K562 (cell line): ENCODE data around the gene PMF1. TPM values are rescaled to one million over a fixed set of nuclear protein-coding genes. Genes with fewer than 3 reads are reported as not detected.
A peak's percentile ranks its signal among the peaks of the same experiment; 100 is the strongest.

Experiments used
- ATAC-seq: fragments of 200-7000 bp; cut with Tn5 transposase; 3 replicates; pipeline ENCODE4 v1.9.1; 2020; ENCODE audit warnings: moderate library complexity
- BruUV-seq: library from RNA; stranded (reverse); fragments of 400-500 nt; replicated peaks from 2 replicates; lab custom pipeline; 2021; lab: Mats Ljungman, UMichigan
- CTCF ChIA-PET: fragments of 300-600 bp; formaldehyde crosslinking; extraction: SDS; loops from one replicate; lab custom pipeline; 2021; ENCODE audit warnings: low intra/inter-chr PET ratio; lab: Yijun Ruan, JAX
- POLR2A ChIA-PET: fragments of 300-600, 350-650 bp; sonication (Branson Sonifier 250); formaldehyde crosslinking; extraction: SDS; loops from one replicate; lab custom pipeline; 2021; ENCODE audit warnings: antibody characterized with exemption, inconsistent platforms; lab: Yijun Ruan, JAX
- DNase-seq, 4 experiments: peaks; one replicate each; pipeline versions ENCODE4 v3.0.0 to v3.0.0-alpha.2; 2011 to 2018; ENCODE audit warnings: low spot score in 3 of 4, mixed read lengths in 3 of 4; ENCODE audit errors: extremely low read depth in 1 of 4
- FAIRE-seq: peaks from 2 replicates; lab custom pipeline; 2011; peaks lifted over from hg19 to GRCh38; lab: Jason Lieb, UNC
- H2AFZ ChIP-seq: 2 replicates; pipeline ENCODE4 v1.6.0; 2011; ENCODE audit warnings: low read depth, low read length, control low read depth, inconsistent platforms
- H3K27ac ChIP-seq: fragments of 200-600 bp; 3 replicates; pipeline ENCODE4 v1.8.0; 2011; ENCODE audit warnings: low read depth, mild to moderate bottlenecking, control low read depth, inconsistent platforms, low read length, moderate library complexity, mixed read lengths; ENCODE audit errors: extremely low read depth
- H3K27me3 ChIP-seq, 2 experiments: fragments of 300-600 bp in 1 of 2; 2 replicates in 1 of 2; 3 replicates in 1 of 2; pipeline versions ENCODE4 v1.6.0 to v1.8.0; 2011; ENCODE audit warnings: inconsistent platforms in 2 of 2, low read length in 2 of 2, mild to moderate bottlenecking in 1 of 2, mixed read lengths in 1 of 2, moderate library complexity in 1 of 2; ENCODE audit not compliant: control insufficient read depth in 2 of 2, insufficient read depth in 2 of 2
- H3K36me3 ChIP-seq: fragments of 300-600 bp; 3 replicates; pipeline ENCODE4 v1.8.0; 2011; ENCODE audit warnings: mild to moderate bottlenecking, low read length, inconsistent platforms; ENCODE audit not compliant: control insufficient read depth, insufficient read depth
- H3K4me1 ChIP-seq, 2 experiments: fragments of 200-600 bp in 1 of 2; replicated peaks in 1 of 2; 2 replicates in 1 of 2; 3 replicates in 1 of 2; pipeline versions ENCODE4 v1.5.1 to v1.8.0; 2011; ENCODE audit warnings: inconsistent platforms in 2 of 2, low read length in 2 of 2, mild to moderate bottlenecking in 1 of 2, mixed read lengths in 1 of 2, moderate library complexity in 1 of 2; ENCODE audit not compliant: control insufficient read depth in 2 of 2, insufficient read depth in 2 of 2
- H3K4me2 ChIP-seq: 2 replicates; pipeline ENCODE4 v1.6.1; 2011; ENCODE audit warnings: low read length, control low read depth, inconsistent platforms, mixed read lengths; ENCODE audit not compliant: insufficient read depth
- H3K4me3 ChIP-seq: fragments of 200-600 bp; sonication (generic), shearing (Covaris generic); 2 replicates; pipeline ENCODE4 v1.5.1; 2016; ENCODE audit warnings: control low read depth, inconsistent platforms
- H3K79me2 ChIP-seq: fragments of 200-600 bp; 3 replicates; pipeline ENCODE4 v1.8.0; 2011; ENCODE audit warnings: low read length, inconsistent platforms; ENCODE audit not compliant: control insufficient read depth, insufficient read depth
- H3K9ac ChIP-seq, 2 experiments: 2 replicates each; pipeline versions ENCODE4 v1.6.0 to v1.6.1; 2011; ENCODE audit warnings: low read depth in 2 of 2, low read length in 2 of 2, control low read depth in 1 of 2, inconsistent platforms in 1 of 2, mild to moderate bottlenecking in 1 of 2, mixed read lengths in 1 of 2; ENCODE audit not compliant: insufficient read depth in 1 of 2
- H3K9me1 ChIP-seq: one replicate; pipeline ENCODE4 v1.6.0; 2011; ENCODE audit warnings: inconsistent platforms, mild to moderate bottlenecking, low read length, moderate library complexity; ENCODE audit not compliant: control insufficient read depth, insufficient read depth
- H3K9me3 ChIP-seq: replicated peaks from 2 replicates; pipeline ENCODE4 v1.5.1; 2011; ENCODE audit warnings: low read depth, low read length, inconsistent platforms; ENCODE audit not compliant: control insufficient read depth, insufficient read depth
- H4K20me1 ChIP-seq: replicated peaks from 2 replicates; pipeline ENCODE4 v1.6.1; 2011; ENCODE audit warnings: low read length, inconsistent platforms, mixed read lengths; ENCODE audit not compliant: control insufficient read depth, insufficient read depth
- COPS2 ChIP-seq: fragments of 450-650 bp; conservative IDR thresholded peaks from 2 replicates; pipeline ENCODE4 v1.6.1; 2016; ENCODE audit warnings: mild to moderate bottlenecking, moderate library complexity
- CTBP1 ChIP-seq: fragments of 450-650 bp; IDR thresholded peaks from 2 replicates; pipeline ENCODE4 v1.6.1; 2016; ENCODE audit warnings: borderline replicate concordance
- POLR2A ChIP-seq: fragments of 450-650 bp; conservative IDR thresholded peaks from 2 replicates; pipeline ENCODE4 v1.6.1; 2016
- POLR2AphosphoS5 ChIP-seq: IDR thresholded peaks from 2 replicates; pipeline ENCODE4 v1.6.1; 2011; ENCODE audit warnings: mild to moderate bottlenecking, low read depth, low read length, moderate library complexity; ENCODE audit not compliant: control insufficient read depth, insufficient read depth
- POLR2G ChIP-seq: fragments of 200-400 bp; formaldehyde crosslinking; IDR thresholded peaks from 2 replicates; pipeline ENCODE4 v1.6.1; 2017; ENCODE audit warnings: low read depth, mild to moderate bottlenecking, antibody characterized with exemption, low read length, moderate library complexity
- TFAP4 ChIP-seq: sonication (generic); formaldehyde crosslinking; IDR thresholded peaks from 2 replicates; pipeline ENCODE4 v1.8.0; 2022; ENCODE audit warnings: missing genetic modification reagents, mild to moderate bottlenecking, moderate library complexity, borderline replicate concordance
- ZBTB33 ChIP-seq: sonication (generic); formaldehyde crosslinking; IDR thresholded peaks from 2 replicates; pipeline ENCODE4 v1.8.1; 2023; ENCODE audit warnings: mild to moderate bottlenecking, missing genetic modification reagents
- ZFPM2 ChIP-seq: fragments of 250-450 bp; sonication (Bioruptor Pico); IDR thresholded peaks from 2 replicates; pipeline ENCODE4 v1.5.1; 2022; ENCODE audit warnings: mild to moderate bottlenecking
- ZNF408 ChIP-seq: fragments of 250-450 bp; sonication (Bioruptor Pico); IDR thresholded peaks from 2 replicates; pipeline ENCODE4 v1.4.0; 2020; ENCODE audit warnings: low read depth, mild to moderate bottlenecking, moderate library complexity
- WGBS: fragments of 100-300 bp; shearing (Covaris generic); methylation state at CpG from one replicate; pipeline ENCODE4 v1.1.6; 2016; ENCODE audit warnings: low coverage, mixed read lengths; ENCODE audit not compliant: insufficient coverage; ENCODE audit errors: missing lambda C conversion rate; 5-methylcytosine and 5-hydroxymethylcytosine counted together
- in situ Hi-C: fragments of 300-500 bp; cut with MboI; formaldehyde crosslinking; loops from 4 replicates; pipeline ENCODE4 v1.15.0; 2018; ENCODE audit warnings: inconsistent platforms, mixed read lengths
- intact Hi-C: fragments of 100-400 bp; cut with micrococcal nuclease; formaldehyde crosslinking; loops from 2 replicates; pipeline ENCODE4 v1.14.2; 2022
- polyA plus RNA-seq, 8 experiments: library from polyadenylated mRNA; depleted of rRNA in 4 of 8; stranded (reverse) in 5 of 8; unstranded in 3 of 8; fragments of >200 nt; fragmentation: Nextera tagmentation in 2 of 8; fragmentation: Illumina TruSeq in 1 of 8; extraction: Ambion mirVana in 2 of 8; extraction: Trizol in 1 of 8; gene quantifications; 2 replicates each; pipeline versions ENCODE4 v1.2.1 to v1.2.3, GENCODE V29; 2011 to 2014; ENCODE audit warnings: inconsistent platforms in 1 of 8, missing spikeins in 1 of 8
- total RNA-seq, 7 experiments: library from RNA; depleted of rRNA in 6 of 7; stranded (reverse); fragments of >200 nt in 6 of 7; fragmentation: Illumina TruSeq in 2 of 7; extraction: Trizol in 2 of 7; gene quantifications; 2 replicates each; pipeline versions ENCODE4 v1.2.1 to v1.2.3, GENCODE V29; 2011 to 2021; ENCODE audit warnings: low replicate concordance in 1 of 7

Gene PMF1
- total and polyA plus RNA-seq, 9 of the 15 experiments (the other 6 are each of a cell fraction or from before 2014, with no cell fraction given), result 9.4 to 92.9 (median 71.0) TPM

DNA sequence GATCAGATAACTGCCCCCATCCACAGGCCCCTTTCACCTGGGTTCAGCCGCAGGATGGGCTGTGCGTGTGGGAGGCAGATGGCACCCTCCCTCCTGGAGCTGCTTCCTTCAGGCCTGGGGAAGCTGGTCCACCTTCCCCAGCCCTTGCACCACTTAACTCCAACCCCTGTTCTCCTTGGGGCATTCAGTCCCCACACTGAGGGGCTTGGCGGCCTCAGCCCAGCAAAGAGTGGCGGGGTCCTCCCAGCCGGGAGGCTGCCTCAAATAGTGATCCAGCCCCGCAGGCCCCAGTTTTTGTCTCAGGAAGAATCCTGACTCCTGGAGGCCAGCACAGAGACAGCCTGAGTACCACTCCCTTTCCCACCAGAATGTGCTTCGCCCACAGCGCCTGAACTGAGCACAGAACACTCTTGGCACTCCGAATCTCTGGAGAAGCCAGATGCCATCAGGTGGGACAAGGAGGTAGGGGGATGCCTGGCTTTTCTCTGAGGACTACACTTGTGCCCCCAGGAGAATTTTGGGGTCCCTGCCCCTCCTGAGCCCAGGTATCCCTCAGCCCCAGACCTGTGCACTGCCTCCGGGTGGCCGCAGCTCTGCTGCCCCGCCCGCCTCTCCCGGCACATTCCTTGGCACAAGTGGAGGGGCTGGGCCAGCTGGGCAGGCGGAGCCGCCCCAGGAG lies 34.1 kb downstream of the PMF1 start:
- POLR2A ChIA-PET, result interaction anchor here (0.6 to 2.1 kb wide), 12 partner anchors 10 to 294 kb away, joined by 3 to 7 read pairs (median 4); partner anchors contain the start of genes PMF1 and SMG5
- DNase-seq, result peak in 2 of 4 experiments; percentile 54 to 59
- peaks cover 0 to 53% of the 10 kb centered on the region in 2 experiments; a peak in 3 of 5 replicates for H3K4me1 ChIP-seq
- no peaks in the 10 kb centered on the region for H3K27me3 ChIP-seq
- H3K36me3 ChIP-seq, result peaks cover 30% of the 10 kb centered on the region; the same call in 2 of the 3 replicates
- BruUV-seq, result no TSS peak
- TF ChIP-seq TFAP4 (CRISPR knock-in tag) (no peak), POLR2G (peak; percentile 73), CTBP1 (peak; percentile 14; the same call in 1 of the 2 replicates), COPS2 (no peak), ZFPM2 (CRISPR knock-in tag) (no peak), POLR2A (peak; percentile 8), POLR2AphosphoS5 (peak; percentile 4; the same call in 1 of the 2 replicates), ZNF408 (CRISPR knock-in tag) (no peak), ZBTB33 (CRISPR knock-in tag) (0 out of 2 replicates have a peak, but pooled peaks have one; percentile 12)
- TF ChIP-seq, all 486 proteins: peak for 5
- Histone ChIP-seq H3K79me2 (no peaks in the 10 kb centered on the region), H3K4me3 (no peak overlapping the region), H3K9ac (peak overlapping the region in 1 of 2 experiments; percentile 83; a peak in 2 of 4 replicates), H3K4me2 (no peak overlapping the region), H3K27ac (no peak overlapping the region), H4K20me1 (no peaks in the 10 kb centered on the region; the same call in 1 of the 2 replicates), H3K9me1 (peaks cover 3% of the 10 kb centered on the region), H2AFZ (no peak overlapping the region), H3K9me3 (no peaks in the 10 kb centered on the region)
- ATAC-seq, result peak; percentile 18
- CTCF ChIA-PET, result no interaction called here
- in situ Hi-C loops, result no loop called here
- intact Hi-C loops, result no loop called here
- 45% methylated on average over 12 of the region's 16 CpGs for WGBS
- no peak for FAIRE-seq
